SH-SY5Y (cell line): ENCODE measurements around the gene ADM5.

Experiments used
- GATA2 ChIP-seq: IDR thresholded peaks from 2 replicates; pipeline ENCODE4 v1.6.1; 2011; ENCODE audit warnings: mild to moderate bottlenecking, low read depth, low read length
- GATA3 ChIP-seq: IDR thresholded peaks from 2 replicates; pipeline ENCODE4 v1.6.1; 2011; ENCODE audit warnings: low read depth, mild to moderate bottlenecking, low read length, moderate library complexity

DNA sequence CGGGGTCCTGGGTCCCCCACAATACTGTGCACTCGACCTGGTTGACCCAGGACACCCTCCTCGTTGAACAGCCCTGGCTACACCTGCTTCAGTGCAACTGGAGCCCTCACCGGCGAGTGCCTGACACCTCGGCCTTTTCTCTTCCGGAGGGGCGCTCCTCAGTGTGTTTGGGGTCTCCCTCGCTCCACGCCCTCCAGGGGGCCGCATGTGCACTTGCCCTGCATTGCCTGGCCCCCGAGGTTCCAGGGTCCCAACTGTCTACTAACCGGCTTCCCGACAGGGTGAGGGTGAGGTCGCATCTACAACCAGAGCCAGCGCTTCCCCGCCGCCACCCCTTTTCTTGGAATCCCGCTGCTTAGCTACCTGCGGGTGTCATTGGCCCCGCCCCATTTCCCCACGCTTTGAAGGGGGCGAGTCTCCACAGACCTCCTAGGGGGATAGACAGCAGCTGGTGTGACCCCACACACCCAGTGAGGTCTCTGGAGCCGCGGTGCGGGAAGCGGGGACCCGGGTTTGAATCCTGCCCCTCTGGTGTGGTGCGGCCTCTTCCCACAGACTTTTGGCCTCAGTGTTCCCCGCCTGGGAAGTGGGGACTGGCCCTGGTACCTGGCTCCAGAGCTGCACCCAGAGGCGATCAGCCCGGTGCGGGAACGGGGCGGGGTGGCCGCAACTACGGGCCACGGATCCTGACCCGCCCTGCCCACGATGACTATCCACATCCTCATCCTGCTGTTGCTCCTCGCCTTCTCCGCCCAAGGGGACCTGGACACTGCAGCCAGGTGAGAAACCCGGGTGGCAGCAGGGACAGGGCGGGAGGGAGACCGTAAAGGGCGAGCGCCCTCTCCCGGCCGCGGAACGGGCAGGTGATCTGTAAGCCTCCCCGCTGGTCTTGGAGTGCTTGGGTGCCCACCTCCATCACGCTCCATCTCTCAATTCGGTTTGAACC lies at the start of gene ADM5:
- TF ChIP-seq GATA2 (no peak), GATA3 (no peak)
